K562 (cell line): ENCODE results near the gene CCDC71L. TPM values are rescaled to one million over a fixed set of nuclear protein-coding genes. Genes with fewer than 3 reads are reported as not detected.

Experiments
- BACH1 ChIP-seq: fragments of 200-800 bp; sonication (Bioruptor generic); IDR thresholded peaks from 2 replicates; pipeline ENCODE4 v1.6.1; 2016; ENCODE audit warnings: missing genetic modification characterization, missing compliant biosample characterization
- CBX5 ChIP-seq: IDR thresholded peaks from 2 replicates; pipeline ENCODE4 v1.6.1; 2014; ENCODE audit warnings: low read depth, borderline replicate concordance
- EP400 ChIP-seq: fragments of 450-650 bp; IDR thresholded peaks from 2 replicates; pipeline ENCODE4 v1.6.1; 2017; ENCODE audit warnings: antibody characterized with exemption, mild to moderate bottlenecking, moderate library complexity
- MXI1 ChIP-seq: IDR thresholded peaks from 2 replicates; pipeline ENCODE4 v1.6.1; 2011; ENCODE audit warnings: low read depth, mild to moderate bottlenecking, improper control_type of control experiment, low read length
- NBN ChIP-seq: fragments of 450-650 bp; IDR thresholded peaks from 2 replicates; pipeline ENCODE4 v1.6.1; 2016; ENCODE audit warnings: low read depth, mild to moderate bottlenecking
- NFIC ChIP-seq: fragments of 450-650 bp; IDR thresholded peaks from 2 replicates; pipeline ENCODE4 v1.6.1; 2017; ENCODE audit warnings: mild to moderate bottlenecking, inconsistent platforms
- NFYB ChIP-seq: IDR thresholded peaks from 2 replicates; pipeline ENCODE4 v1.6.1; 2011; ENCODE audit warnings: mild to moderate bottlenecking, moderate library complexity; ENCODE audit not compliant: insufficient read length; ENCODE audit errors: extremely low read depth
- NONO ChIP-seq, 2 experiments: fragments of 200-400 bp in 1 of 2; fragments of 450-650 bp in 1 of 2; formaldehyde crosslinking in 1 of 2; IDR thresholded peaks; 2 replicates each; pipeline ENCODE4 v1.6.1; 2017; ENCODE audit warnings: low read depth in 2 of 2, mild to moderate bottlenecking in 2 of 2, moderate library complexity in 2 of 2, low read length in 1 of 2
- SMC3 ChIP-seq: conservative IDR thresholded peaks from 2 replicates; pipeline ENCODE4 v1.6.1; 2011; ENCODE audit warnings: low read depth, low read length, improper control_type of control experiment; ENCODE audit not compliant: insufficient read depth
- TAF7 ChIP-seq: fragments of 450-650 bp; IDR thresholded peaks from 2 replicates; pipeline ENCODE4 v1.6.1; 2016; ENCODE audit warnings: missing genetic modification characterization, missing compliant biosample characterization
- ZNF408 ChIP-seq: fragments of 250-450 bp; sonication (Bioruptor Pico); IDR thresholded peaks from 2 replicates; pipeline ENCODE4 v1.4.0; 2020; ENCODE audit warnings: low read depth, mild to moderate bottlenecking, moderate library complexity
- polyA plus RNA-seq, 8 experiments: library from polyadenylated mRNA; depleted of rRNA in 4 of 8; stranded (reverse) in 5 of 8; unstranded in 3 of 8; fragments of >200 nt; fragmentation: Nextera tagmentation in 2 of 8; fragmentation: Illumina TruSeq in 1 of 8; extraction: Ambion mirVana in 2 of 8; extraction: Trizol in 1 of 8; gene quantifications; 2 replicates each; pipeline versions ENCODE4 v1.2.1 to v1.2.3, GENCODE V29; 2011 to 2014; ENCODE audit warnings: inconsistent platforms in 1 of 8, missing spikeins in 1 of 8
- total RNA-seq, 7 experiments: library from RNA; depleted of rRNA in 6 of 7; stranded (reverse); fragments of >200 nt in 6 of 7; fragmentation: Illumina TruSeq in 2 of 7; extraction: Trizol in 2 of 7; gene quantifications; 2 replicates each; pipeline versions ENCODE4 v1.2.1 to v1.2.3, GENCODE V29; 2011 to 2021; ENCODE audit warnings: low replicate concordance in 1 of 7
- TF ChIP-seq, protein P1 (sequence below): fragments of 250-450 bp; sonication (Bioruptor Pico); IDR thresholded peaks from 2 replicates; pipeline ENCODE4 v1.5.0; 2021
- TF ChIP-seq, protein P2 (sequence below): fragments of 250-450 bp; sonication (Bioruptor Pico); IDR thresholded peaks from 2 replicates; pipeline ENCODE4 v1.5.0; 2021; ENCODE audit warnings: mild to moderate bottlenecking, moderate library complexity
- TF ChIP-seq, protein P3 (sequence below): fragments of 450-650 bp; formaldehyde crosslinking; IDR thresholded peaks from 2 replicates; pipeline ENCODE4 v1.4.0; 2022; ENCODE audit warnings: missing genetic modification characterization

Gene CCDC71L
- total and polyA plus RNA-seq, 9 of the 15 experiments (the other 6 are each of a cell fraction or from before 2014, with no cell fraction given), result 5.7 to 108 (median 25.4) TPM

DNA sequence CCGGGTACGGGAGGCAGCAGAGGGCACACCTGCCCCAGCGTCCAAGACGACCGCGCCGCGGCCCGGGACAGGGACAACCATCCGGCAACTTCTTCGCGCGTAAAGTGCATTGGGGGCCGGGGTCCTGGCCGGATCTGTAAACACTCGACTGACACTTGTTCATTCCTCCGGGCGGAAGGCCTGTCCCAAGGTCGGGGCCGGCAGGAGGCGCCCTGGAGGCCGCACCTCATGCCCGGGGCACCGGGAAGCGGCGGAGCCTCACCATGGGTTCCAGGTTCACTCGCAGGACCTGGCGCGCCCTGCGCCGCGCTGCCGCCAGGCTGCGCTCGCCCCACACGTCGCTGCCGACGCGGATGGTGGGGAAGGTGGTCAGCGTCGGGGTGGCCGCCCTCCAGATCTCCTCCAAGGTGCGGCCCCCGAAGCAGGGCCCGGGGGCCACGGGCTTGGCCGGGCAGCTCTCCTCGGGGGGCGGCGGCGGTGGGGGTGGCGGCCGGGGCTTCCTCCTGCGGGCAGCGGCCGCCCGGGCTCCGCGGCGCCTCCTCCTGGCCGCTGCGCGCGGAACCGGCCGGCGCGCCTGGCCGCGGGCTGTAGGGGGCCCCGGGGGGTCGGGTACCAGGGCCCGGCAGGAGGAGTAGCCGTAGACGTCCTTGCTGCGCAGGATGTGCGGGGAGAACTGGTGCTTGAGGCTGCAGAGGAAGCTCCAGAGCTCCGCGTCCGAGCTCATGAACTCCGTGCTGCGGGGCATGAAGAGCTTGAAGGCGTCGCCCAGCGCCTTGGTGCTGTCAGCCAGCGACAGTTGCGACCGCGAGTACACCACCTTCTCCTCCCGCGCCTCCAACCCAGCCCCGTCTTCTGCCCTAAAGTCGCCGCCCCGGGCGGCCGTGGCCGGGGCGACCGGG is 746 bp downstream of the CCDC71L start (continued):
- TF ChIP-seq NFIC (peak; percentile 50), NONO (IDR thresholded peaks at IDR 0.05; ENCODE audit: low read depth in 2 of 2, low read length in 1 of 2) (peak in 1 of 2 experiments; percentile 72; a peak in 2 of 4 replicates), ZNF408 (CRISPR knock-in tag) (no peak), TAF7 (tag) (0 out of 2 replicates have a peak, but pooled peaks have one; percentile 6), SMC3 (peak; percentile 87), BACH1 (tag) (no peak), EP400 (peak; percentile 91), MXI1 (no peak), NBN (peak; percentile 81; the same call in 1 of the 2 replicates), NFYB (no peak), CBX5 (peak; percentile 10)
- TF ChIP-seq, protein P1, sequence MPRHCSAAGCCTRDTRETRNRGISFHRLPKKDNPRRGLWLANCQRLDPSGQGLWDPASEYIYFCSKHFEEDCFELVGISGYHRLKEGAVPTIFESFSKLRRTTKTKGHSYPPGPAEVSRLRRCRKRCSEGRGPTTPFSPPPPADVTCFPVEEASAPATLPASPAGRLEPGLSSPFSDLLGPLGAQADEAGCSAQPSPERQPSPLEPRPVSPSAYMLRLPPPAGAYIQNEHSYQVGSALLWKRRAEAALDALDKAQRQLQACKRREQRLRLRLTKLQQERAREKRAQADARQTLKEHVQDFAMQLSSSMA (CRISPR knock-in tag), result no peak; the same call in 1 of the 2 replicates
- TF ChIP-seq, protein P2, sequence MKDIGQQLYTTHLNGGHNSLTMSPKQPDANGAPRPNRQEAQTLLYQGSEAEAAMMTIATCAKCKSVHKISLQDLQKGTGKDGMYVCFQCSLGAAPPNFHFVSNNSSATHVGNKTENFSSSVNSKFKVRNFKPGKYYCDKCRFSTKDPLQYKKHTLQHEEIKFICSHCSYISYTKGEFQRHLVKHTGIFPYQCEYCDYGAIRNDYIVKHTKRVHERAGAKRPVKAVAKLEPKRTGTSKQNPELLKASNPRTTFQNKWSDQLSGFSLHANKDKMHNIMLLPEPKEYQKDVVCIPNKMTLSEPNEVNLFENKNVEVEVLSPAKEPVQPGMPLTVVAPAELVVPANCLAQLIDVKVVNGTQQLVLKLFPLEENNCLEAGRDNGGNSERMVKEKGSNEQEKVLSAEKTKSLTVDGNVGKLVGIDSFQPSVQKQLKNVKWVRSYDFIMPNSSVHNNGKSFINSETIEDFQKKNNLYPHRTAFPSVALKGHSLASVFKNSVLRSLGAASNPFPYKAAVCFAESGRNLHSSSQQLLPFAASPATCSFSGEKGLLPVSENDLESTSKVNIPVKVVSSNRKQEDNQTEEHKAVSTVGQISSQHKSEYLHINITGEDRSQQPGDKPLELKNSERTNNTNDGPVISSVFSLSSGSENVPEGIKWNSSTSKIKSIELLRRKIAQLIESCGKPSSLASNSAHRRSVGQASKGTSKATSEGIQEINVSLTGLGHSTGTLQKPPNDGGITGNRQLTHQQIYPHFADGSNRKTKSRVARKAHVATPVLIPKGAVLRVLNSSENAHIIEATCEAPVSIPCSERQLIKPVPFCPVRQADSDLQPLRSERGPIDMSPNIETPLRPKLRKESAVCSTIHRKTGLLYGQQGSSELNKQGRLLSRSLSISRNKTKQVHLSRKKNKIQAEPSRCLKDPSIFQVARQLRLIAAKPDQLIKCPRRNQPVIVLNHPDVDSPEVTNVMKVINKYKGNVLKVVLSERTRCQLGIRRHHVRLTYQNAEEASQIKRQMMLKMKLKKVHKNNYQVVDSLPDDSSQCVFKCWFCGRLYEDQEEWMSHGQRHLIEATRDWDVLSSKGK (CRISPR knock-in tag), result no peak
- TF ChIP-seq, protein P3, sequence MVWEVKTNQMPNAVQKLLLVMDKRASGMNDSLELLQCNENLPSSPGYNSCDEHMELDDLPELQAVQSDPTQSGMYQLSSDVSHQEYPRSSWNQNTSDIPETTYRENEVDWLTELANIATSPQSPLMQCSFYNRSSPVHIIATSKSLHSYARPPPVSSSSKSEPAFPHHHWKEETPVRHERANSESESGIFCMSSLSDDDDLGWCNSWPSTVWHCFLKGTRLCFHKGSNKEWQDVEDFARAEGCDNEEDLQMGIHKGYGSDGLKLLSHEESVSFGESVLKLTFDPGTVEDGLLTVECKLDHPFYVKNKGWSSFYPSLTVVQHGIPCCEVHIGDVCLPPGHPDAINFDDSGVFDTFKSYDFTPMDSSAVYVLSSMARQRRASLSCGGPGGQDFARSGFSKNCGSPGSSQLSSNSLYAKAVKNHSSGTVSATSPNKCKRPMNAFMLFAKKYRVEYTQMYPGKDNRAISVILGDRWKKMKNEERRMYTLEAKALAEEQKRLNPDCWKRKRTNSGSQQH, result no peak; the same call in 1 of the 2 replicates
